Measurements from ENCODE around the gene RPP25L.

DNA sequence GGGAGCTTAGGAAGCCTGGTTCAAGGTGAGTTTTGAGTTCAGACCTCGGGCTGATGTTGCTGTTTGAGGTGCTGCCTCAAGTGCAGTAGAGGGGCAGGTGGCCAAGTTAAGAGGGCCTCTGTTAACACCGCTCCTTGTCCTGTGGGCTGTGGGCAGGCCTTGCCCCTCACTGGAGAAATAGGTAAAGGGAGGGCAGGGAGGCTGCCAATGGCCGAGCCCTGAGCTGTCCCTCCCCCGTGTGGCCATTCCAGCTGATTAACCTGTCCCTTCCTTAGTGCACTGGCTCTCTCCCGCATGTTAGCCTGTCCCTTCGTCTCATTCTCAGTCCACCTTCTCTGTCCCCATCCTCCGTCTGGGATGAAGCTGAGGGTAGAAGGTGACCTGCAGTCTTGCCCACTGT, 43.8 kb downstream of the RPP25L start:
- TF ChIP-seq POLR2AphosphoS5 (IDR thresholded peaks at IDR 0.05) (no peak), POLR2A (IDR thresholded peaks at IDR 0.05) (no peak)
- TF ChIP-seq, protein P1, sequence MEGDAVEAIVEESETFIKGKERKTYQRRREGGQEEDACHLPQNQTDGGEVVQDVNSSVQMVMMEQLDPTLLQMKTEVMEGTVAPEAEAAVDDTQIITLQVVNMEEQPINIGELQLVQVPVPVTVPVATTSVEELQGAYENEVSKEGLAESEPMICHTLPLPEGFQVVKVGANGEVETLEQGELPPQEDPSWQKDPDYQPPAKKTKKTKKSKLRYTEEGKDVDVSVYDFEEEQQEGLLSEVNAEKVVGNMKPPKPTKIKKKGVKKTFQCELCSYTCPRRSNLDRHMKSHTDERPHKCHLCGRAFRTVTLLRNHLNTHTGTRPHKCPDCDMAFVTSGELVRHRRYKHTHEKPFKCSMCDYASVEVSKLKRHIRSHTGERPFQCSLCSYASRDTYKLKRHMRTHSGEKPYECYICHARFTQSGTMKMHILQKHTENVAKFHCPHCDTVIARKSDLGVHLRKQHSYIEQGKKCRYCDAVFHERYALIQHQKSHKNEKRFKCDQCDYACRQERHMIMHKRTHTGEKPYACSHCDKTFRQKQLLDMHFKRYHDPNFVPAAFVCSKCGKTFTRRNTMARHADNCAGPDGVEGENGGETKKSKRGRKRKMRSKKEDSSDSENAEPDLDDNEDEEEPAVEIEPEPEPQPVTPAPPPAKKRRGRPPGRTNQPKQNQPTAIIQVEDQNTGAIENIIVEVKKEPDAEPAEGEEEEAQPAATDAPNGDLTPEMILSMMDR (IDR thresholded peaks at IDR 0.05): no peak
